HCEC 1CT (cell line): Measurements from ENCODE around the gene LRCH4.

Experiments used
- DNase-seq: peaks from one replicate; pipeline ENCODE4 v3.0.0-alpha.2; 2017

LRCH4 gene

DNA sequence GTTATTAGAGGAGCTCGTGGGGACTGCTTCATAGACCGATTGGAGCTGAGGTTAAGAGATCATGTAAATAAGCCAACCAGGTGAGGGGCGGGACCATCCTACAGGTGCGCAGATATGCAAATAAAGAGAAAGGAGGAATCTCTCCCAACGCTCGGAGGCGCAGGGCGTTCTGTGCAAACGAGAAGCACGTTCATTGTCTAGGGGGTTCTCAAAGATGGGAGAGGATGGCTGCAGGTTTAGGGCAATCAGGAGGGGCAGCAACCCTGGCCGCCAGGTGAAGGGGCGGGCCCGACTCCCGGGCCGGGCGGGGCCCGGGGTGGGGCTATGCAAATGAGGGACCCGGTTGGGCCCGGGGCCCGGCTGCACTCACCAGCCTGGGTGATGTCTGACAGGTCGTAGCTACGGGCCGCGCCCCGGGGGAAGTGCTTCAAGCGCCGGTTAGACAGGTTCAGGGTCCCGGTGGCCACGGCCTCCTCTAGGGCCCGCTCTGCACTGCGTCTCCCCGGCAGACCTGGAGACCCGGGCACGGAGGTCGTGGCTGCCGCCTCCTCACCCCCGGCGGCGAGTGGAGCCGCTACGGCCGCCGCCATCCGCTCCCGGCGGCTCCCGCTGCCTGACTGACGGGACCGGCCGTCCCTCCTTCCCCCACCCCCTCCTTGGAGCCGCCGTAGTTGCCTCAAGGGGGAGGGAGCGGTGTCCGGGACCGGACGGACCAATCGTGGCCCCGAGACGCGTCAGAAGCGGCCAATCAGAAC is at the start of gene LRCH4:
Gene LRCH4 (minus strand): TSS at position 619 of the 755 bp plus-strand sequence. CDS start 29 bp downstream, at position 590.
- no peak for DNase-seq

DNA sequence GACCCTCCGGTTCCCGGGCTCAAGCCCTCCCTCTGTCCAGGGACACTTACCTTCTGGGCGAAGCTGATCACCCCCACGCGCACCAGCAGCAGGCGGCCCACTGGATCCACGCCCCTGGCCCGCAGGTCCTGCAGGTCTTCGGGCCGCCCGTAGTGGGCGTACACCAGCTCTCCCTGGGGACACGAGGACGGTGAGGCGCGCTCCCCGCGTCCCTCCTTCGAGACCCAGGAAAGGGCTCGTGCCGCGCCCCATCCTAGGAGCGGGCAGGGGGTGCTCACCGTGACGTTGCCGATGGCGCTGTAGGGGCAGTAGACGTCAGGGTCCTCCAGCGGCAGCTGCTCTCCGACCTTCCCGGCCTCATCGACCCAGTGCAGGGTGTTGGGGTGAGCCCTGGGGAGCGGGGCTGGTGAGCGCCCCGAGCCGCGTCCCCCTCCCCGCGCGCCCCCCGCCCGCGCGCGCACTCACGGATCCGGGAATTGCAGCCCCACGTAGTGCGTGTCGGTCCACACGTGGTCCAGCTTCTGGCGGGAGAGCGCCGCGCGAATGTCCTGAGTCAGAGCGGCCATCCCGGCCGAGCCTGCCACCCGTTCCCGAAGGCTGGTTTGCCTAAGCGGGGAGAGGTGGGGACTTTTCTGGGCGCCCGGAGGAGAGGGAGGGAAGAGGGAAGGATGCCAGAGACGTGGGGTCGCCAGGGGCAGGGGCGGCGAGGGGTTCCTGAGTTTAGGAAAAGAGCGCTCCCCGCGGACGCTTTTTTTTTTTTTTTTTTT is 47.2 kb upstream of the LRCH4 start:
- DNase-seq: no peak

GRCh38 chr7:100630066-100630465 is 44.1 kb upstream of the LRCH4 start:
- no peak for DNase-seq

GRCh38 chr7:100629117-100629716 is 43.3 kb upstream of the LRCH4 start:
- peak; percentile 38 for DNase-seq

GRCh38 chr7:100627238-100627549 is 41.3 kb upstream of the LRCH4 start:
- DNase-seq: no peak

DNA sequence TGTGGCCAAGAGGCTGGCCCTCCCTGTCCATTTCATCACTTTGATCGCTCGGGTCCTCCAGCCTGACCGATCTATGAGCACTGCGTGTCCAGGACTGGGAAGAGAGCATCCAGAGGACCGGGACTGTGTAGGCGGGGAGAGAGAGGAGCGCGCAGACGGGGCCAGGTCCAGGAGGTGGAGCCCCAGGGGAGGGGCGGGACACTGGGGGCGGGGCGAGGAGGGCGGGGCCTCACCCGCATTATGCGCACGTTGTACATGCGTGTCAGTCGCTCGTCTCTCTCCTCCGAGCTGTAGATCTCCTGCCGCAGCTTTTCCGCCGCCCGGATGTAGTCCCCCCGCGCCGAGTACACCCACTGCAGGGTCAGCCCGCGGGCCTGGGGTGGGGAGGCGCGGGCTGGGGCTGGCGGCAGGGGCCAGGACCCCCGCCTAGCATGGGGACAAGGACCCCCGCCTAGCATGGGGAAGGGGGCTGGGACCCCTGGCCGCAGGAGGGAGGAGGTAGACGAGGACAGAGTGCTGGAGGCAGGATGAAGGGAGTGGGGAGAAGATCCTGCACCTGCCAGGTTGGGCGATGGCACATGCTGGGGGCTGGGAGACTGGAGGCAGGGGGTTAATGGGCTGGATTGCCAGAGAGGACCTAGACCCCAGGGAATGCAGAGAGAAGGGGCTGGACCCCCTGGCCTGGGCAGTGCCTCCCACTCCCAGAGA is 40.8 kb upstream of the LRCH4 start:
- peak; percentile 84 for DNase-seq

- no peak for DNase-seq
Observed at GRCh38 chr7:100626055-100626454, 40.1 kb upstream of the LRCH4 start.

DNA sequence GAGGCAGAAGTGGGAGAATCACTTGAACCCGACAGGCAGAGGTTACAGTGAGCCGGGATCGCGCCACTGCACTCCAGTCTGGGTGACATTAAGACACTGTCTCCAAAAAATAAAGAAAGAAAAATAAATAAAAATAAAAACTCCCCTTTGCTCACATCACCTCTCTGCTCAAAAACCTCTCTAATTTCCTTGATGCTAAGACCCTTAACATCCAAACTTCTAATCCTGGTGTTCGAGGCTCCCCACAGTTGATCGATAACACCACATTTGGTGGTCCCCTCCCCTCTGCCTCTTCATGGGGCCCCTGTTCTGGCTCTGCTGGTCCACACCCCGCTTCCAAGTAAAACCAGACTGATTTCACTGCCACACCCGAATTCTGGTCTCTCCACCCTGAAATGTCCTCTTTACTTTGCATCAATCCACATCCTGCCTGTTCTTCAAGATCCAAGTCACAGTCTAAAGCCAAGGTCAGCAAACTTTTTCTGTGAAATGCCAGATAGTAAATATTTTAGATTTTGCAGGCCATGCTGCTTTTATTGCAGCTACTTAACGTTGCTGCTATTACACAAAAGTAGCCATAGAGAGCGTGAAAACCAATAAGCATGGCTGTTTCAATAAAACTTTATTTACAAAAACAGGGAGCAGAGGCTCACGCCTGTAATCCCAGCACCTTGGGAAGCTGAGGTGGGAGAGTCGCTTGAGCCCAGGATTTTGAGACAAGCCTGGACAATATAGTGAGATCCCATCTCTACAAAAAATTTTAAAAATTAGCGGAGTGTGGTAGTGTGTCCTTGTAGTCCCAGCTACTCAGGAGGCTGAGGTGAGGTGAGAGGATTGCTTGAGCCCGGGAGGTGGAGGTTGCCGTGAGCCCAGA is 38.3 kb upstream of the LRCH4 start:
- no peak for DNase-seq

- no peak for DNase-seq
Observed at GRCh38 chr7:100621554-100621953, 35.6 kb upstream of the LRCH4 start.

- DNase-seq: no peak
Observed at GRCh38 chr7:100620804-100621203, 34.9 kb upstream of the LRCH4 start.

DNA sequence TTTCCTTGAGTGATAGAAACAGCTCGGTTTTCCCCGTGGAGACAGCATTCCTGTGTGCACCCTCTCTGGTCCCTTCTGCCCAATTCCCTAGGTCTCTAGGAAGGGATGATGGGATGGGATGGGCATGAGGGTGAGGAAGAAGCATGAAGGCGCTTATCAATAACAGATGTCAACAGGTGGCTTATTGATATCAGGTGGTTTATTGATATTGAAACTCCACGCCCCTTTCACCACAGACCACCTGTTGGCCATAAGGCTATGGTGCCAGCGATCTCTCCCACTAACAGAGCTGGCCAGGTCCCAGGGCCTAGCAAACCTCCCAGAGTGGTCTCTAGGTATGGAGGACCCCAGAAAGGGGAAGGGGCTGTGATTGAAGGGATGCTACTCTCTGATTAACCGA is 34.3 kb upstream of the LRCH4 start:
- DNase-seq: no peak

- DNase-seq: peak; percentile 15
Observed at GRCh38 chr7:100614308-100614861, 28.5 kb upstream of the LRCH4 start.

DNA sequence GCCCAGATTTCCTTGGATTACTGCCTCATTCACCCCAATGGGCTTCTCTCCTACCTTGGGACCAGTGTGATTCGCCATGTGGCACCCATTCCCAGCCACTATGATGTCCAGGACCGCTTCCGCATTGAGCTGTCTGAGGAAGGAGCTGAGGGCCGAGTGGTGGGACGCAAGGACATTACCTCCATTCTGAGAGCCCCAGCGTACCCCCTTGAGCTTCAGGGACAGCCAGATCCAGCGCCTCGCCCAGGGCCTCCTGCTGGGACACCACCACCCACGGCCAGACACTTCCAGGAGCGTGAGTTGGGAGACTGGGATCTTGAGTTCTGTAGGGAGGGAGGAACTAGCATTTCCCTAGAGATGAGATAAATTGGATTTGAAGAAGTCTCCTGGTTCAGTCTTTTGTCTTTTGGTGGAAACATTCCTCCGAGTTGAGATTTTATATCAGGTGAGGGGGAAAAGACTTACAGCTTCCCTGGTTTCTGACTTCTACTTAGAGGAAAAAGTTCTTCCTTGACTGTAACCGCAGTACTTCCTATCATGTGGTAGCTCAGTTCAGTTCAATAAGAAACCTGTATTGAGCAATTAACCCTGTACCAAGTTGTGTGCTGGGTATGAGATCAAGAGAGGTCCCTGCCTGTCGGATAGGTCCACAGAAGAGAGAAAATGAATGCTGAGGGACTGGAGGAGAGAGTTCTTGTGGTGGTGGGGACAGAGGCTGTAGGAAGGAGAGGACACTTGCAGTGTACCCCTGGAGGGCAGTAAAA is 27.7 kb upstream of the LRCH4 start:
- DNase-seq: no peak

GRCh38 chr7:100612730-100613390 is 26.9 kb upstream of the LRCH4 start:
- no peak for DNase-seq

- DNase-seq: peak; percentile 99
Observed at GRCh38 chr7:100611983-100612729, 26.2 kb upstream of the LRCH4 start, which contains the start of gene MOSPD3. TSS of gene MOSPD3 (plus strand) at chr7:100612540. CDS start at chr7:100612792, 252 bp downstream.

- no peak for DNase-seq
Observed at GRCh38 chr7:100609958-100610357, 24.0 kb upstream of the LRCH4 start.

- peak; percentile 68 for DNase-seq
Observed at GRCh38 chr7:100607111-100607510, 21.2 kb upstream of the LRCH4 start.

DNA sequence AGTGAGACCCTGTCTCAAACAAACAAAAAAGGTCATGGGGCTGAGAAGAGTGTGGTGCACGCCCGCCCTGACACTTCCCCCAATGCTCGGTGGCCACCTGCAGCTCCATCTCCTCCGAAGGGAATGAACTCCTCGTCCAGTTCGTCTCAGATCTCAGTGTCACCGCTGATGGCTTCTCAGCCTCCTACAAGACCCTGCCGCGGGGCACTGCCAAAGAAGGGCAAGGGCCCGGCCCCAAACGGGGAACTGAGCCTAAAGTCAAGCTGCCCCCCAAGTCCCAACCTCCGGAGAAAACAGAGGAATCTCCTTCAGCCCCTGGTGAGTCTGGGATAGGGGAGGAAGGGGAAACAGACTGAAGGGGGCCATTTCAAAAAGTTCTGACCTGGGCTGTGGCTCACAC is 20.4 kb upstream of the LRCH4 start:
- DNase-seq: no peak

DNA sequence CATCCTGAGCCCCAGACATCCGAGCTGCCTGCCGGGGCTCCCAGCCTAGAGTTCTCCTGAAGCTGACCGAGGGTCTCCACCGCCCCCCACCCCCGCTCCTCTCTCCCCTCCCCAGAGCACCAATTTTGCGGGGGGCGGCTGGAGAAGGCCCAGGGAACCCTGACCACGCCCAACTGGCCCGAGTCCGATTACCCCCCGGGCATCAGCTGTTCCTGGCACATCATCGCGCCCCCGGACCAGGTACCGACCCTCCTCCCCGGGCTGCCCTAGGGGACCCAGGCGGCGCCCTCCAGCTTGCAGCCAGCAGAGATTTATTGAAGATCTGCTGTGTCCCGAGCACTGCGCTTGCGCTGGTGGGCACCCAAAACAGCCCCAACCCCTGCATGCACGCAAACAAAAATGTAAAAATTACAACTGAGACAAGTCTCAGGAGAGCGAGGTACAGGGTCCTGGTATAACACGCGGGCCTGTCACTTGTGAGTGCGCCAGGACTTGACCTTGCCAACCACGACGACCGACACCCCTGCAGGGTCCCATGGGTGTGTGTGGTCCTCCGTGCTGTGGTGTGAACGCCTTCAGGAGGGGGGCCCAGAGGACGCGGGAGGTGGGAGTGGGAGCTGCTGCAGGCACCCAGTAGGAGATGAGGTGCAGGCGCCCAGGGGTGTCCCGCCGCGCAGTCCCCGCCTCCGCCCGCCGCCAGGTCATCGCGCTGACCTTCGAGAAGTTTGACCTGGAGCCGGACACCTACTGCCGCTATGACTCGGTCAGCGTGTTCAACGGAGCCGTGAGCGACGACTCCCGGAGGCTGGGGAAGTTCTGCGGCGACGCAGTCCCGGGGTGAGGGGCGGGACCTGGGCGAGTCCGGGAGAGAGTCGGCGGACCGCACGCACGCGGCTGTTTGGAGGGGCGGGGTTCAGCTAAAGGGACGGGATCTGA is 19.3 kb upstream of the LRCH4 start:
- DNase-seq: no peak
